Endodermal cell (in vitro differentiated cells): Measurements from ENCODE around the gene MAGEB2. TPM values are rescaled to one million over a fixed set of nuclear protein-coding genes. Genes with fewer than 3 reads are reported as not detected.
A peak's percentile ranks its signal among the peaks of the same experiment; 100 is the strongest.

ENCODE experiments used
- DNase-seq: peaks from one replicate; pipeline ENCODE4 v3.0.0-alpha.2; 2017
- H3K27ac ChIP-seq: 2 replicates; pipeline ENCODE4 v1.5.1; 2013; ENCODE audit warnings: mild to moderate bottlenecking, low read depth, low read length, moderate library complexity
- H3K27me3 ChIP-seq: 2 replicates; pipeline ENCODE4 v1.6.1; 2013; ENCODE audit warnings: mild to moderate bottlenecking, low read length, moderate library complexity; ENCODE audit not compliant: insufficient read depth, control insufficient read depth, poor library complexity, severe bottlenecking
- H3K36me3 ChIP-seq: 2 replicates; pipeline ENCODE4 v1.7.0; 2013; ENCODE audit warnings: mild to moderate bottlenecking, low read length, moderate library complexity; ENCODE audit not compliant: control insufficient read depth, insufficient read depth
- H3K4me1 ChIP-seq: one replicate; pipeline ENCODE4 v1.7.0; 2013; ENCODE audit warnings: low read length; ENCODE audit not compliant: control insufficient read depth, insufficient read depth
- H3K4me3 ChIP-seq: 2 replicates; pipeline ENCODE4 v1.5.1; 2013; ENCODE audit warnings: mild to moderate bottlenecking, low read length, moderate library complexity
- H3K9ac ChIP-seq: 2 replicates; pipeline ENCODE4 v1.6.1; 2013; ENCODE audit warnings: mild to moderate bottlenecking, low read length, moderate library complexity; ENCODE audit not compliant: poor library complexity, severe bottlenecking; ENCODE audit errors: extremely low read depth
- H3K9me3 ChIP-seq: 2 replicates; pipeline ENCODE4 v1.6.1; 2013; ENCODE audit warnings: mild to moderate bottlenecking, low read length, moderate library complexity; ENCODE audit not compliant: control insufficient read depth
- H3K27ac Mint-ChIP-seq: 2 replicates; pipeline ENCODE4 v1.8.0; 2020; ENCODE audit warnings: mixed read lengths
- H3K27me3 Mint-ChIP-seq: 2 replicates; pipeline ENCODE4 v1.8.0; 2021; ENCODE audit warnings: mild to moderate bottlenecking, mixed read lengths; ENCODE audit not compliant: insufficient read depth
- H3K36me3 Mint-ChIP-seq: 2 replicates; pipeline ENCODE4 v1.8.0; 2020; ENCODE audit warnings: low read depth, mixed read lengths
- H3K4me1 Mint-ChIP-seq: 2 replicates; pipeline ENCODE4 v1.8.0; 2020; ENCODE audit warnings: mixed read lengths
- H3K4me3 Mint-ChIP-seq: 2 replicates; pipeline ENCODE4 v1.8.0; 2020; ENCODE audit warnings: mild to moderate bottlenecking, moderate library complexity, mixed read lengths
- H3K9me3 Mint-ChIP-seq: 2 replicates; pipeline ENCODE4 v1.8.0; 2020; ENCODE audit warnings: mild to moderate bottlenecking, mixed read lengths
- CTCF ChIP-seq: fragments of 200-600 bp; sonication (generic); conservative IDR thresholded peaks from 2 replicates; pipeline ENCODE4 v1.5.0; 2021; ENCODE audit warnings: antibody characterized with exemption, mild to moderate bottlenecking
- WGBS, 2 experiments: methylation state at CpG; one replicate each; pipeline versions ENCODE4 v1.1.5 to v1.1.7; 2013; ENCODE audit warnings: missing lambda C conversion rate in 2 of 2, mixed read lengths in 1 of 2; ENCODE audit not compliant: insufficient coverage in 1 of 2, insufficient read length in 1 of 2; 5-methylcytosine and 5-hydroxymethylcytosine counted together
- total RNA-seq, 2 donors: library from RNA; stranded (reverse); fragmentation: NEBNext Ultra II Directional in 1 of 2; extraction: Animal tissue kit (Norgen Biotek cat#: 25700) in 1 of 2; gene quantifications; 2 replicates in 1 of 2; 3 replicates in 1 of 2; pipeline ENCODE4 v1.2.1, GENCODE V29; 2021

The MAGEB2 gene
- total RNA-seq, 2 donors from 2014 or later, result not detected

GRCh38 chrX:30220661-30221060 is 5.3 kb downstream of the MAGEB2 start:
- Histone ChIP-seq H3K27ac (no peak overlapping the region), H3K4me1 (peaks cover 3% of the 10 kb centered on the region), H3K36me3 (no peaks in the 10 kb centered on the region), H3K9ac (no peak overlapping the region), H3K27me3 (no peaks in the 10 kb centered on the region), H3K4me3 (no peak overlapping the region), H3K9me3 (no peaks in the 10 kb centered on the region)
- no peak for TF ChIP-seq CTCF
- Mint-ChIP-seq H3K36me3 (peaks cover 3% of the 10 kb centered on the region), H3K9me3 (peaks cover 11% of the 10 kb centered on the region), H3K27me3 (peaks cover 39% of the 10 kb centered on the region), H3K4me3 (no peak overlapping the region), H3K4me1 (peaks cover 45% of the 10 kb centered on the region), H3K27ac (no peak overlapping the region)
- DNase-seq, result no peak
- WGBS, 2 experiments, result 82 to 92% methylated on average over 2 to 5 of the region's 5 CpGs

- DNase-seq, result no peak
- 92% methylated on average over 2 of the region's 2 CpGs; no CpG with 5 or more reads in 1 of the 2 experiments for WGBS, 2 experiments
Observed at GRCh38 chrX:30224536-30224935, 9.2 kb downstream of the MAGEB2 start.

GRCh38 chrX:30228526-30228925 is 13.2 kb downstream of the MAGEB2 start:
- TF ChIP-seq CTCF, result no peak
- WGBS, 2 experiments, result 8% methylated on average over 1 of the region's 1 CpG; no CpG with 5 or more reads in 1 of the 2 experiments

More at GRCh38 chrX:30224536-30224935, 9.2 kb downstream of the MAGEB2 start:
- Mint-ChIP-seq H3K9me3 (no peaks in the 10 kb centered on the region), H3K4me3 (no peak overlapping the region), H3K36me3 (no peaks in the 10 kb centered on the region), H3K4me1 (peaks cover 39% of the 10 kb centered on the region), H3K27ac (no peak overlapping the region), H3K27me3 (peaks cover 8% of the 10 kb centered on the region)
- H3K9ac ChIP-seq, result no peak overlapping the region
- no peaks in the 10 kb centered on the region for H3K27me3 ChIP-seq
- no peaks in the 10 kb centered on the region for H3K9me3 ChIP-seq
- H3K4me3 ChIP-seq, result no peak overlapping the region
- no peak overlapping the region for H3K27ac ChIP-seq
- no peak for TF ChIP-seq CTCF
- H3K4me1 ChIP-seq, result peaks cover 7% of the 10 kb centered on the region
- H3K36me3 ChIP-seq, result no peaks in the 10 kb centered on the region

More at GRCh38 chrX:30228526-30228925, 13.2 kb downstream of the MAGEB2 start:
- no peaks in the 10 kb centered on the region for H3K9me3 Mint-ChIP-seq
- no peaks in the 10 kb centered on the region for H3K27me3 ChIP-seq
- peak overlapping the region; percentile 68 for H3K27ac Mint-ChIP-seq
- peaks cover 7% of the 10 kb centered on the region for H3K4me1 ChIP-seq
- no peak overlapping the region for H3K4me3 ChIP-seq
- no peaks in the 10 kb centered on the region for H3K27me3 Mint-ChIP-seq
- no peaks in the 10 kb centered on the region for H3K9me3 ChIP-seq
- H3K27ac ChIP-seq, result no peak overlapping the region
- H3K36me3 ChIP-seq, result no peaks in the 10 kb centered on the region
- peak; percentile 80 for DNase-seq
- no peaks in the 10 kb centered on the region for H3K36me3 Mint-ChIP-seq
- H3K4me3 Mint-ChIP-seq, result no peak overlapping the region
- H3K9ac ChIP-seq, result no peak overlapping the region
- H3K4me1 Mint-ChIP-seq, result peaks cover 27% of the 10 kb centered on the region
